GM19043 (cell line): ENCODE measurements around the gene C14orf119.
A peak's percentile ranks its signal among the peaks of the same experiment; 100 is the strongest.

ENCODE experiments used
- ATAC-seq: cut with Tn5 transposase; IDR thresholded peaks from one replicate; pipeline ENCODE4 v1.9.1; 2021; ENCODE audit warnings: low read depth; ENCODE audit not compliant: unreplicated experiment

C14orf119 gene

DNA sequence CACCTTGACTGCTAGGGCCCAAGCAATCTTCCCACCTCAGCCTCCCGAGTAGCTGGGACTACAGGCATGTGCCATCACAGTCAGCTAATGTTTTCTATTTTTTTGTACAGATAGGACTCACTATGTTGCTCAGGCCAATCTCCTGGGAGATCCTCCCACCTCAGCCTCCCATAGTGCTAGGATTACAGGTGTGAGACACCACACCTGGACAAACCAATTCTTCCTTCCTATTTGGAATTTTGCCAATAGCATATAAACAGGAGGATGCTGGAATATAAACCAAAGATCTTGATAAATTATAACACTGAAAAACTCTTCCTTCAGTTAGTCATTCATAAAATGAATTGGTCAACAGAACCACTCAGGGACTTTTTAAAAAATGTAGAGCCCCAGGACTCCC is 8.7 kb upstream of the C14orf119 start:
- no peak for ATAC-seq

DNA sequence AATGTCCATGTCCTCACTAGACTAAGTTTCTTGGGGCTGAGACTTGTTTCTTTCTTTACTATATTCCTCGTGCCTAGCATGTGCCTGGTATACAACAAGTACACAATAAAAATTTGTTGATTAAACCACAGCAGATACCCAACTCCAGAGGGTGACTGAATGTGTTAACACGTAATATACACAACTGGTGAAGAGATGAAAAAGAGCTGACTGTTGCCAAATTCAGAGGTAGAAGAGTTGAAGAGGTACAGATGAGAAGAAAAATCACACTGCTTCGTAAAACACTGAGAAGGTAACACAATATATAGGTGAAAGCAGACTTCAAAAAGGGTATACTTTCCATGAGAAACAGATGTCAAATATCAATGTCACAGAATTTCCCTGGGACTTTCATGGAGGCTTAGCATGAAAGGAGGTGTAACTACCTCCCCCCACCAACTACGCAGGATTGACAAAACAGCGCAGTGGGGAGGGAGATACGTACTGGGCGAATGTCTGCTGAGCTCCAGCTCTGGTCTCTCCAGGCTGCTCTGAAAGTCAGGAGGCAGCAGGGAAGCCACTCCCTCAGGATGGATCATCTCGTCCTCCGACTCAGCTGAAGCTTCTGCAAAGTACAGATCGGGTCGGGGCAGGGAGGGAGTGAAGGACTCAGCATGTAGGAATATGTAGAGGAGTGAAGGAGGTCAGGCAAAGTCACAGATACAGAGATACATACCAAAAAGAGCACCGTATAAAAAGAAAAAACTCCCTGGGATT is 5.6 kb upstream of the C14orf119 start:
- ATAC-seq = no peak

DNA sequence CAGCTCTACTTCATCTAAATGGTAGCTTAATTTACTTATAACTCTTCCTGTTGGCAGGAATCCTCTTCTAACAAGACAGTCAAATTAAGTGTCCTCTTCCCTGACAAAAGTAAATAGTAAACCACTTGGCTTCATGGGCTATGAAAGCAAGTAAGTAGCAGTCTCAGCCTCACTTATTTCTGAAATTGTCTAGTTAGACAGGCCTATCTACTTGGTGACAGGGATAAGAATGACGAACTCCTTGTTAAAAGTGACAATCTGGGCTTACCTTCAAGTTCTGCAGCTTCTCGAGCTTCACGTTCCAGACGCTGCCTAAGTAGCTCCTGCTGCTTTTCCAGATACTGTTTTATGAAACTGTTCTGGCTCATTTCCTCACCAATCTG is 5.1 kb upstream of the C14orf119 start:
- no peak for ATAC-seq

DNA sequence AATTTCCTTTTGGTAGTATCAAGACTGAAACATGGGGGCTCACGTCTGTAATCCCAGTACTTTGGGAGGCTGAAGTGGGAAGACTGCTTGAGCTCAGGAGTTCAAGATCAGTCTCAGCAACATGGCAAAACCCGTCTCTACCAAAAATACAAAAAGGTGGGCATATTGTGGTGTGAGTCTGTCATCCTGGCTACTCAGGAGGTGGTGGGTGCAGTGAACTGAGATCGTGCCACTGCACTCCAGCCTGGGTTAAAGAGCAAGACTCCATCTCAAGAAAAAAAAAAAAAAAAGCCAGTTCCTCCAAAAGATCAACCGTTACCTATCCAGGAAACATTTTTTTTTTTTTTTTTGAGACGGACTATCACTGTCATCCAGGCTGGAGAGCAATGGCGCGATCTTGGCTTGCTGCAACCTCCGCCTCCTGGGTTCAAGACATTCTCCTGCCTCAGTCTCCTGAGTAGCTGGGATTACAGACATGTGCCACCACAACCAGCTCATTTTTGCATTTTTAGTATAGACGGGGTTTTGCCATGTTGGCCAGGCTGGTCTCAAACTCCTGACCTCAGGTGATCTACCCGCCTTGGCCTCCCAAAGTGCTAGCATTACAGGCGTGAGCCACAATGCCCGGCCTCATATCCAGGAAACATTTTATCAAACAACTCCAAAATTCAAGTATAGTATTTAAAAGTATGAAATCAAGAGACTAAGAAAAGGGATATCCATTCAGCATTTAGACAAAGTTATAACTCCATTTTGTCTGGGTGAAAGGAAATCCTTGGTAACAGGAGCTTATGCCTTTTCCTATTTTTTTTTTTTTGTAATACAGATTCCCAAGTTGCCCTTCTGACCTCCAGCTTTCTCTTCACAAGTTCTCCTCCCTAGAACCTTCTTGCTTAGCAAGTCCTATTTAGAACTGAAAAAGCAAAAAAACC is 3.7 kb upstream of the C14orf119 start:
- no peak for ATAC-seq

DNA sequence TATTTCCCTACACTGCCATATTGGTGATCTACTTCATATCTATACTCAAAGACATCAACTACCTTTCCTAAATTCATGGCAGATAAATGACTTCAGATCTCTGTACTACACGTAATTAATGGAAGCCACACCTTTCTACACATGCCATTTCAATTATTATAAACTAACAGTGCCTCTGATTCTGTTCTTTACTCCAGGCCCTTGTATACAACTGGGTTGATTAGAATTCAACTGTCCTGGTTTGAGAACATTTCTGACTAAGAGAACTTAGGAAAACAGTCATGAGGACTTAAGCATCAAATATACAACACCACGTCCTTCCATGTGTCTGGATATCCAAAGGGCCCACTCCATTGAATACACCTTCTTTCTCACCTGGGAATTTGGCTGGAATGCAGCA is 2.2 kb upstream of the C14orf119 start:
- no peak for ATAC-seq

DNA sequence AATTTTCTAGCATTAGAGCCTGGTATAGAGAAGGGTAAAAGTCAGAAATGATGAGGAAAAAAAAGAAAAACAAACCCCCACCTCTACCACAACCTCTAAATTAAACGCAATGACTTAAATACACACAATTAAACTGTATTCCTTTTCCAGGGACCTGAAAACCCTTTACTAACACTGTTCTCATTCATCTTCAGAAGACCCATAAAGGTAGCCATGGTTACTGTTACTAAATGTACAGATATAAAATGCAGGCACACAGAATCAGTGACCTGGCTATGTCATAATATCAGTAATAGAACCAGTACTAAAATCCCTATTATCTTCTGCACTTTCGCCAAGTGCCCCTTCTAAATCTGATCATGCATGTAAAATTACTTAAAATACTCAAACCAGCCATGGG is 1.8 kb upstream of the C14orf119 start:
- ATAC-seq = no peak

DNA sequence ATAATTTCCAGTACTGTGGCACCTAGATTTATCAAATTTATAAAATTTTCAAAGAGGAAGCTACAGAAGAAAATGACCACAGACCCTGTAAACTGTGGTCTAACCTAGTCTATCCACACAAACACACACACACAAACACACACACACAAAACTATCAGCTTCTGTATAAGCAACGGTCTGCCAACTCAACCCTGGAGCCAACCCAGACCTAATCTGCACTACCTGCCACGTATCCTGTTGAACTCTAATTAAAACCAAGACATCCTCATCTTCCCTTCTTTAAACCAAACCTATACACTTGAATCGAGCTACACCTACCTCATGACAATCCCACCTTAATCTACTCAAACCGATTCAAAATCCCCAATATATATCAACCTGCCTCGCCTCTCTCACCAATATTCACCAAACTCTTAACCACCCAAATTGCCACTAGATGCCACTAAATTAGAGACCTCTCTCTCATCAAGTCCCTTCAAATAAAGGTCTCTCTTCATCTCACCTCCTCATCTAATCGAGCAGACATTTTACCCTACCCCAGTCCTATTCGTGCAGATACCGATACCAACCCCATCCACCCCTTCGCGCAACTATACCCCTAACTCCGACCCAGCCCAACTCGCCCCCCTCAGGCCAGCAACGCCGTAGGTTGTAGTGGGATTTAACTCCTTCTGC is 1.2 kb upstream of the C14orf119 start:
- peak; percentile 27 for ATAC-seq

DNA sequence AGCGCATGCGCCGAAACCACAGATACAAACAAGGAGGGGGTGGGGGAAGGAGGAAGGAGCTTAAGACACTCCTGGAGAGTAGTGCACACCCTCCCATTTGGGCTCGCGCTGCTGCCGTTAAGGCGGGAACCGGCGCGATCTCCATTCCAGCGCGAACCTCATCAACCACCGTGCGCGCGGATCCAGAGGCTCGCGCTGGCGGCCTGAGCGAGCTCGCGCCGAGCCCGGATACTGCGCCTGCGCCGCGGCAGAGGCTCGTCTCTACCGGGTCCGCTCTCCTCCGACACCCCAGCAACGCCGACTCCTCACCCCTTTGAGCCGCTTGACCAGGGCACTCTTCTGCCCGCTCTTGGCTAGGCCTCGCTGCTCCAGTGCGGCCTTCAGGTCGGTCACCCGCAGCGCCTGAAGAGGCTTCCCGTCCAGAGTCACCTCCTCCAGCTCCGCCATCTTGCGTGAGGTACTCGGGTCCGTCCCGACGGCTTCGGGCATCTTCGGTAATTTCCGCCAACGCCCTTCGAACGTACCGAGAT is 574 bp upstream of the C14orf119 start, which contains the start of gene ACIN1:
TSS of gene ACIN1 (minus strand) at position 471 of the 530 bp plus-strand sequence. CDS start at position 447, 24 bp downstream.
- peak; percentile 16 for ATAC-seq

DNA sequence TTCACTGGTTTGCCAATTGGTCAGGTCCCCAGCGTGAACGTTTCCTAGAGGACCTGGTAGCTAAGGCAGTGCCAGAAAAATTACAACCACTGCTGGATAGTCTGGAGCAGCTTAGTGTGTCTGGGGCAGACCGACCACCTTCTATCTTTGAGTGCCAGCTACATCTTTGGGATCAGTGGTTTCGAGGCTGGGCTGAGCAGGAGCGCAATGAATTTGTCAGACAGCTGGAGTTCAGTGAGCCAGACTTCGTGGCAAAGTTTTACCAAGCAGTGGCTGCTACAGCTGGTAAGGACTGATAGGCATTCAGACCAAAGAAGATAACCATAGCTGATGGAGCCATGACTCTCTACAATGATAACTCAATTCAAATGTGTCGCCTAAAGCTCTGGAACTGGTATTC is 2.5 kb downstream of the C14orf119 start:
- ATAC-seq = no peak

DNA sequence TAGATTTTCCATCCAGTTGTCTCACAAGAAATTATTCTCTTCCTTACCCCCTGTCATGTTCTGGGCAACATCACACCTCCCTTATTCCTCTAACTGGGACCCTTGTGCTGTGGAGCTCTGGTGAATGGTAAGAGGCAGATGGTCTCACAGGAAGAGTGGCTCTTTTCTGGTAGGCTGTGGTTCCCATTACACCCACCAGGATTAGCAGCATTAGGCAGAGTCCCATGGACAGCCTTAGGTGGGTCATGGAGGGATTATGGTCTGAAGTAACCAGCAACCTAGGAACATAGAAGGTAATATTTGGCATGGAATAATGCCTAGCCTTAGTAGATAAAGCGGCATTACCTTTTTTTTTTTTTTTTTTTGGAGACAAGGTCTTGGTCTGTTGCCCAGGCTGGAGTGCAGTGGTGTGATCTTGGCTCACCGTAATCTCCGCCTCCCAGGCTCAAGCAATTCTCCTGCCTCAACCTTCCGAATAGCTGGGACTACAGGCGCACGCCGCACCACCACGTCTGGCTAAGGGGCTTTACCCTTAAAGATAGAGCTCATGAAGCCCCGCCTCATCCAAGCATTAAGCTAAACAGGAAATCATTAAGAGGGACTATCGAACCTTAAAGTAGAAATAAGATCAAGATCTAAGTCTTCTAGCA is 4.0 kb downstream of the C14orf119 start:
- ATAC-seq = no peak

DNA sequence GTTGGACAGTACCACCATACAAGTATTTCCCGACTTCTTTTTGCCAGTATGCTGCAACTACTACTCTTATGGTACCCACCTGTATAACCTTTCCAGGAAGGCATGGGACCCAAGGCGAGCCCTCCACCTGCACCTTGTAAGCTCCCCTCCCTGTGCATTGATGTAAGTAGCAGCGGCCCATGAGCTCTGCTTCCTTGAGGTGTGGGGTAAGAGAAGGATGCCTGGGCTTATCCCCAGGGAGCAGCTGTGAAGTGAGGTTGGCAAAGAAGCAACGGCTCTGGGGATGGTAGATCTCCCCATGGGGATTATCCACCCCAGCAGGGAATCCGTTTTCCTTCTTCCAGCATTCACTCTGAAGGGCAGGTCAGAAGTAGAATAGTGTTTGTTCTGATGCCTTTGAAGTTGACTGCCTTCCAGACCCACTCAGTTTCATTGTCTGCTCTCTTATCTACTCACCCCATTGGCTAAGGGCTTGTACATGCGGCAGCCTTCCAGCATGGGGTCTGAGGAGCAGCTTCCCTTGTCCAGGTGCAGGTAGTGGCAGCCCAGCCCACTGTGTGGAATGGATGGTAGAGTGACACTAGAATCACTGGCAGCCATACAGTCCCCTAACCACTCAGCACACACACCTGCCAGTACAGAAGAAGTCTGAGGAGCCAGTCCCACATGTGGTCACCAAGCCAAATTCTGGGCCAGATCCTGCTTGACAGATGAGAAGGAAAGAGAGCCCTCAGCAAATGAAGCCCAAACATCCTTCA is 6.1 kb downstream of the C14orf119 start:
- no peak for ATAC-seq

DNA sequence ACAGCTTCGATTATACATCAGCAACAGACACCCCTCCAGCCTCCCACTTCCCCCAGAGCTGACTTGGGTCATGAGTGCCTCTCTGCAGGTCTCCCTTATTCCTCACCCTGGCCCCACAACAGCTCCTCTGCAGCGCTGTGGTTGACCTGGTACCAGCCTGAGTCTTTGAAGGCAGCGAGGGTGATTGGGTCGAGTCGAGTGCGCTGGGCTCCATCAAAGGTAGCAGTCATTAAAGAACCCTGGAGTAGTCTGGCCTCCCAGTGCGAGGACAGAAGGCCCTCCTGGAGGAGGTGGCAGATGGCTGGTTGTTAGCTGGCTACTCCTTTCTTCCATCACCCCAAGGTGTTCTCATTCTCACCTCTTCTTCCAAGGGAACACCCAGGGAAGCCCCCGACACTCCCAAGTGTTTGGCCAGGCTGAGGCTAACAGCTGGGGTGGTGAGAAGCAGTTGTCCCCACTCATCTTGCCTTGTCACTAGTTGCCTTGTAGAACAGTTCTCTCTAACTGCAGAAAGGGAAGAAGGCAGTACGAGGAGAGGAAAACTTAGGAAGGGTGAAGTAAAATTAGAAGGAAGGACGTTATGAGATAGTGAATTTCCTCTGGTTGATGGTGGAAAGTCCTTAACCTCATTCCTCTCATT is 6.8 kb downstream of the C14orf119 start:
- ATAC-seq = no peak

DNA sequence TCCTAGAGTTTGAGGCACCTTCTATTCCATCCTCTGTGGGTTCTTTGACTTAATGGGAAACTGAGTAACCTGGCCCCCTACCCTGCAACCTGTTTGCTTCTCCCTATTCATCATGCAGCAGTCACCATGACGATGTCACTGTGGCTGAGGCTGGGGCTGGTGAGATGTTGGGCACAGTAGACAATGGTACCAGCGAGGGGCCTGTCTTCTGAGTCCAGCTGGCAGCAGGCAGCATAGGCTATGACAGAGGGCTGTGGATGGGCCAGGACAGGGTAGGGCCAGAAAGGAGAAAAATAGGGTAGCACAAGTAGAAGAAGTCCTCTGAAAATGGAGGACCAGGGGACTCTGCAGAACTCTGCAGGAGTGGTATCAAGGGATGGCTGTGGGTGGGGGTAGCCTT is 7.5 kb downstream of the C14orf119 start:
- ATAC-seq = no peak

DNA sequence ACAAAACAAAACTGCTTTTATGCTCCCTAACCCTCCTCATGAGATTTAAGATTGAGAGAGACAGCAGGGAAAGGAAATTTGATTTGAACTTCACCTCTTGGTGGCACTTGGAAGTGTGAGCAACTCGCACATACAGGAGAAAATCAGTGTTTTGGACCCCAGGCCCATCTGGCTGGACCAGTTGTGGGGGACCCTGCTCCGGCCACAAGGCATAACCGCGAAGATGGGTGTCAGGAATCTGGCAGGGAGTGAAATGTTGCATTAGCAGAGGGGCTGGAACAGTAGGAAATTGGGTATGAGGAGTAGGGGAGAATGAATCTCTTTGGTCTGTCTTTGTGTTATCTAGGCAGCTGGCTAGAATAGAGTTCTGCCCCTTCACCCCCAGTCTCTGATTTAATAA is 8.3 kb downstream of the C14orf119 start:
- ATAC-seq = no peak

DNA sequence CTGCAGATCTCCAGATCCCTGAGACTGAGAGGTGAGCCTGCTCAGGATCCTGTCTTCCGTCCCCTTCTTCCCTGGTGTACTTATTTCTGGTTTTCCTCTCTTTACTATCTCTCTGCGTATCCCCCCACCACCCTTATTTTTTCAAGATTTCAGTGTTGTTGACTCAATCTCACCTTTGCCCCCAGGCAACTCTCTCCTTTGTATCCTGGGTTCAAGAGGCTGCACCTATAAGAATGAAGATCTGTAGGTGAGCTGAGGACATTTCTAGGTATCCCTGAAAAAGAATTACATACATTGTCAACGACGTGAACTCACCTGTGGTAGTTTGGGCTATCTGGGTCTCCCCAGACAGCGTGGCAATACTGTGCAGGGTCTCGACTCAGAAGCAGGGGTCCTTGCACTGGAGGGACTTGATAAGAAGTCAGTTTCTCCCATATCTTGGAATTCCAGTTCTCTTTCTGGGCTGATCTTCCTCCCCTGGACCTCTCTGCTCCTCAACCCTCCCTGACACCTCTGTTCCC is 8.8 kb downstream of the C14orf119 start:
- ATAC-seq = no peak

DNA sequence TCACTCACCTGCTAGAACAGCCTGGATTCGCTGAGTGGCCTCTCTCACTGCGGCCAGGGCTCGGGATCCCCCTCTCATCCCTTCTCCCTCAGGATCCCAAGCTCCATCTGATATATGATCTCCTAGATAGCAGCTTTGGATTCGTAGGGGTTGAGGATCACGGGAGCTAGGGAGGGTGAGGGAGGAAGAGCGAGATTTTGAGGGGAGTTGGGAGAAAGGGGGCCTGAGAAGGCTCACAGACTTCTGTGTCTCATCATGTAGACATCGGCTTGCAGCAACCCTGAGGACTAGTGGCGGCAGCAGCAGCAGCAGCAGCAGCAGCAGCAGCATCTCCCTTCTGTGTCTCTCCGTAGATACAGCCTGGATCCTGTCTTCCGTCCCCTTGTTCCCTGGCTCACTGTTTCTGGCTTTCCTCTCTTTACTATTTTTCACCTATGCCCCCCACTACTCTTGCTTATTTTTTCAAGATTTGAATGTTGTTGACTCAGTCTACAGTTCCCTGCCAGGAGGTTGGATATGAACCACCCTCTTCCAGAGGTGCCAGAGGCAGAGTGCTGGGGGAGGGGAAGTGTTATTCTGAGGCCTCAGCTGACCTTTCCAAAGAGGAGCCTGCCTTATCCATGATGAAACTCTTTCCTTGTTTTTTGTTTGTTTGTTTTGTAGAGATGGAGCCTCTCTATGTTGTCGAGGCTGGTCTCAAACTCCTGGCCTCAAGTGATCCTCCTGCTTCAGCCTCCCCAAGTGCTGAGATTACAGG is 9.5 kb downstream of the C14orf119 start, which contains the start of gene CIROP:
TSS of gene CIROP (minus strand) at position 399 of the 757 bp plus-strand sequence. CDS start at position 330, 69 bp downstream.
- ATAC-seq = no peak

DNA sequence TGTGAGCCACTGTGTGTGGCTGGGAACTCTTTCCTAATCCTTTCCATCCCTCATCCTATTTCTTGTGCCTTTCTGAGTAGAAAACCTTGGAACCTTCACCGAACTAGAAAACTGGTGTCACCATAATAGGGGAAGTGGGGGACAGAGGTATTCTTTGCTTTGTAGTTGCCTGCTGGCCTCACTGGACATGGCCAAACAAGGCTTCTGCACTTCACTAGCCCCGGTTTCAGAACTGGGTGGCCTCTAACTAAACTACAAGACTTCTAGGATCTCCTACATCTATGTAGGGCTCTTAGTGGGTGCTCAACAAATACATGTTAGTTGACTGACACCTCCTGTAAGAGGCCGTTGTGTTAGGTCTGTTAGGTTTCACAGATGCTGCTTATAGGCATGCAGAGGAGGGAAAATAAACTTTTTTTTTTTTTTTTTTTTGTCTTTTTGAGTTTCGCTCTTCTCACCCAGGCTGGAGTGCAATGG is 10.1 kb downstream of the C14orf119 start:
- no peak for ATAC-seq

DNA sequence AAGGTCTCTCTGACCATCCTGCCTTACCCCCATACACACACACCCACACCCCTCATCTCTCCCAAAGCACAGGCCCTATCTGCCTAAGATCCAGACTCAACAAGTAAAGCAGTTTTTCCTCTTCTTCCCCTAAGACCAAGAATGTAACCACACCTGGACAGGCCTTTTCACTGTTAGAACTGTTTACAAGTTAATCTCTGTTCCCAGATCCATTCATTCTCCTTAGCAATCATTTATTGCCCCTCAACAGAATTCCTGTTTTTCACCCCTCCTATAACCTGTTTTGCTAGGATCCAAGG is 11.4 kb downstream of the C14orf119 start:
- no peak for ATAC-seq
